Measurements from ENCODE around the gene CELF2.

Gene CELF2

DNA sequence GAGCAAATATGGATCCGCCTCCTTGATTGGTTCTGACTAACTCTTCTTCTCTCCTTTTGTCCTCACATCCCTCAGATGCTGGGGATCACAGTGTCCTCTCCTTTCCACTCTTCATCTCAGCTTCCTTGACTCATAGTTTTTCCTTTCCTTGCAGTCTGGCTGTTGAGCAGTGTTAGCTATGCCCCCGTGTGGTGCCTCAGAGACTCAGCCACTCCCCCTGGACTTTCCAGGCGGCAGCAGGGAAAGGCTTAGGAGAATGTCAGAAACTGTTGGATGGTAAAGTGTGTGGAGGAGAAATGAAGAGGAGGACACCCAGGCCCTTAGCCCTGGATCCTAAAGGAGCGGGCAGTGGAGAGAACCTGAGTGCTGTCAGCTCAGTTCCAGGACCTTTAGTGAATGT lies 267.5 kb downstream of the CELF2 start:
- DNase-seq, result peak in 3 of 42 donors; percentile 7 to 25 (median 8)
- intact Hi-C loops (cut with DNase I), result no loop called here

- intact Hi-C loops (cut with DNase I), result no loop called here
- DNase-seq, result peak in 3 of 42 donors; percentile 10 to 37 (median 13)
These were observed 268.7 kb downstream of the CELF2 start for GRCh38 chr10:11286261-11286852.

GRCh38 chr10:11288302-11288701 lies 270.6 kb downstream of the CELF2 start:
- DNase-seq, result peak in 3 of 42 donors; percentile 5 to 41 (median 10)
- intact Hi-C loops (cut with DNase I), result no loop called here

DNA sequence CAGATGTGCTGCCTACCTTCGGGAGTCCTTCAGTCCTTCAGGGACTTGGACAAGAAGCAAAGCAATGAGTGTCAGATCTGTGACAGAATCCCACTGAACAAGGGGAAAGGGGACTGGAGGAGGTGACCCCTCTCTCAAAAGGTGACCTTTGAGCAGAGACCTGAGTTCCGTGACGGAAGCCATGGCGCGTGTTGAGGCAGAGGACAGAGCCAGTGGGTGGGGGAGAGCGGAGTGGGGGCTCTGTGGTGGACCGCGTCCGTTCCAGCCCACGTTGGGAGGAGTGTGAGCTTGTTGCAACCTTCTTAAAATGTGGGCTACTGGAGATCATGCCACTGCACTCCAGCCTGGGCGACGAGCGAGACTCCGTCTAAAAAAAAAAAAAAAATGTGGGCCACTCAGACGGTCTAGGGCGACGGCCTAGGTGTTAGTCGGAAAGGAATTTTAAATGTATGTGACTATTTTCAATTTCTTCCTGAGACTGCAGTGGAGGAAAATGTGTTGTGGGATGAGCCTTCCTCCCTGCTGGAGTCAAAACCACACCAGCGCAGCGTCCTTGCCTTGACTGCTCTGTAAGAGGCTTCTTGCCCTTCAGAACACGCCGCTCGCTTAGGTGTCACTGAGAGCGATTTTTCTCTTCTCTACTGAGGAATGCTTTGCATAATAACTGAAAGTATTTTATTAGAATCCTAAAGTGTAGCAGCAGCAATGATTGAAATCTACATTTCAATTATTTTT lies 272.7 kb downstream of the CELF2 start:
- peak in 2 of 42 donors; percentile 49 to 54 for DNase-seq
- intact Hi-C loops (cut with DNase I), result no loop called here

DNA sequence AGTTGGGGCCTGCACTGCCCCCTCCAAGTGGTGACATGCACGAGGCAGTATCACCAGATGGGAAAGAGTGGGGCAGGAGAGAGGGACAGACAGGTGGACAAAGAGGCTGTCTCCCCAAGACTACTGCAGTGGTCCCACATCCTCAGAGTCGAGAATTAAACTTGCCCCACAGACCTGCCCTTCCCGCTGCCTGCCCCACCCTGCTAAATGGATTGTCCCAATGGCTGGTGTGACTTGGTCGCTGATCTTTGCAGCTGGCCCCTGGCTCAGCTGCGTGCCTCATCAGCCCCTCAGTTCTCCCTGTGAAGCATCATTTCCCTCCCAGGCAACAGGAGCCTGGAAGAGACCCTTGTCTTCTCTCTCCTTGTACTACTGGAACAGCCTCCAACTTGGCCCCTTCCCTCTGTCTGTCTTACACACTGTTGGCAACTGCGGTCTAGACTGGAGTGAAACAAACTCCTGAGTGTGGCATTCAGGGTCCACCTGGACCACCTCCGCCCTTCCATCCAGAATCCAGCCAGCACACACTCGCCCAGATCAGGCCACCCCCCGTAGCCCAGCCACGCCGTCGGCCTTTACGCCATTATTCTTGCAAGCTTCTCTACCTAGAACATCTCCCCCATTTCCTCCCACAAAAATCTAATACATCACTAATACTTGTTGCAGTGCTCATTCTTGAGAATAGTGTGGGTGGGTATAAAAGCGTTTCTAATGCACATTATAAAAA lies 275.1 kb downstream of the CELF2 start:
- intact Hi-C loops (cut with DNase I), result no loop called here
- peak in 2 of 42 donors; percentile 11 to 46 for DNase-seq

DNA sequence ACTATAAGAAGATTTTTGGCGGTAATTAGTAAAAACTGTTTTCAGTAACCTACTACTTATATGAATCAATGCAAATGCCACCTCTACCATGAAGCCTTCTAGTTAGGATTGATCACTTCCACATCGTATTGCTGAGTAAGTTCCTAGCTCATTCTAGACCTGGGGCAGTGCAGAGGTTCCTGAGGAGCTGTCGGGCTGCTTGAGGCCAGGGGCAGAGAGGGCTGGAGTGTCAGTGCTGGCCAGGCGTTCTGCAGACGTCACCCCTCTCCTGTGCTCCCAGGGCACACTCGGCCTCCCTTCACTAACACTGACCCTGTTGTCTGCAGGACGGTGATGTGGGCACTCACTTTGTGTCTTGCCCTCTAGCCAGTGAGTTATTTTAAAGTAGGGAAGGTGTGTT lies 275.7 kb downstream of the CELF2 start:
- intact Hi-C loops (cut with DNase I), result no loop called here

GRCh38 chr10:11294831-11295450 lies 277.3 kb downstream of the CELF2 start:
- peak in 1 of 42 donors; percentile 34 for DNase-seq
- intact Hi-C loops (cut with DNase I), result no loop called here

More for the DNA sequence above, 275.7 kb downstream of the CELF2 start:
- peak in 1 of 42 donors; percentile 6 for DNase-seq

- peak in 1 of 42 donors; percentile 12 for DNase-seq
These were observed 277.8 kb downstream of the CELF2 start for GRCh38 chr10:11295492-11295891.

DNA sequence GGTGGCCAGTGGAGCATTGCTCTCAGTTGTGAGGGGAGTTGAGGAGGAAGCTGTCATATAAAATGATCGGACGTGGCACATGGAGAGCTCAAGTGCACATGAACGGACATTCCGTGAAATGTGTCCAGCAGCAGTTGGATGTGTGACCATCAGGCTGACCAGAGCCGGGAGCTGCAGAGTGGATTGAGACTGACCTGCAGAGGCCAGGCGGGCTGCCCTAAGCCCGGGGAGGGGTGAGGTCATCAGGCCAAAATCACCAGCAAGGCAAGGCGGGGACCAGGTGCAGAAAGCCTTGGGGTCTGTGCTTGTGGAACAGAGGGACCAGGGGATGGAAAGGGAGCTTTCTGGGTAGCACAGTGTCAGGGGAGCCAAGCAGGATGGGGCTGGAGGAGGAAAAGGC lies 279.5 kb downstream of the CELF2 start:
- peak in 2 of 42 donors; percentile 20 to 32 for DNase-seq
- intact Hi-C loops (cut with DNase I), result no loop called here

More at GRCh38 chr10:11295492-11295891, 277.8 kb downstream of the CELF2 start:
- intact Hi-C loops (cut with DNase I), result no loop called here

- intact Hi-C loops (cut with DNase I), result no loop called here
- DNase-seq, result peak in 1 of 42 donors; percentile 40
These were observed 280.4 kb downstream of the CELF2 start for GRCh38 chr10:11298116-11298515.

DNA sequence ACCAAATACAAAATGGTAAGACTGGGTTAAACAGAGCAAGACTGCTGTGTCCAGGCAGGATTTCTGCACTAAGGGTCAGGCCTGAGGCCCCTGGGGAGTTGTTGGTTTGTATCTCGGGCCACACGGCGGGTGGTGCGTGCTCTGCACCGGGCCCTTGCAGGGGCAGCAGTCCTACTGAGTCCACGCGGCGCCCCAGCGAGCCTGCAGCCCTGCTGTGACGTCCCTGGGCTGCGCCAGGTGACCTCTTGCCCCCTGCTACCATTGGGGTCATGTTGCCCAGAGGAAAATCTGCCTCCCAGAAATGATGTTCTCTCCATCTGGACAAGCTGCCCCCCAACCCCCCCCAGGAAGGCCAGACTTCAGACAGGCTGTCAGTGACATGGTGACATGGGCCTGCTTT lies 281.5 kb downstream of the CELF2 start:
- intact Hi-C loops (cut with DNase I), result no loop called here
- DNase-seq, result peak in 3 of 42 donors; percentile 3 to 40 (median 22)

GRCh38 chr10:11300026-11300425 lies 282.4 kb downstream of the CELF2 start:
- intact Hi-C loops (cut with DNase I), result no loop called here
- peak in 2 of 42 donors; percentile 34 to 40 for DNase-seq

- peak in 1 of 42 donors; percentile 2 for DNase-seq
These were observed 282.9 kb downstream of the CELF2 start for GRCh38 chr10:11300563-11300962.

GRCh38 chr10:11301571-11302111 lies 284.0 kb downstream of the CELF2 start:
- peak in 5 of 42 donors; percentile 3 to 47 (median 40) for DNase-seq
- intact Hi-C loops (cut with DNase I), result no loop called here

More at GRCh38 chr10:11300563-11300962, 282.9 kb downstream of the CELF2 start:
- intact Hi-C loops (cut with DNase I), result no loop called here

DNA sequence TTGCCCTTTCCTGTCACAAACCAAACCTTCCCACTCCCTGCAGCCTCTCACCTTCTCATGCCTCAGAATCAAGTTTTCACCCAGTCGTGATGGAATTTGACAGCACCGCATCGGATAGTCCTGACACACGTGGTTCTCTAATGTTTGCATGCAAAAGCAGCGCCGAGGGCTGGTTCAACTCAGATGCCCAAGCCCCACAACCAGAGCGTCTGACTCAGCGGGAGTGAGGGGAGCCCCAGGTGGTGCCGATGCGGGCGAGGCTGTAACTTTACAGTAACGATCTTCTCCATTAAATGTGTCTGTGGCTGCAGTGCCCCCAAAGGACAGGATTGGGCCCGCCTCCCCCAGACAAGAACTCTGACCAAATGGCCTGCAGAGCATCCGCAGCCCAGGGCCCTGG lies 284.5 kb downstream of the CELF2 start:
- intact Hi-C loops (cut with DNase I), result no loop called here
- peak in 3 of 42 donors; percentile 4 to 43 (median 38) for DNase-seq

- intact Hi-C loops (cut with DNase I), result no loop called here
- peak in 3 of 42 donors; percentile 14 to 42 (median 24) for DNase-seq
These were observed 285.9 kb downstream of the CELF2 start for GRCh38 chr10:11303361-11304170.

DNA sequence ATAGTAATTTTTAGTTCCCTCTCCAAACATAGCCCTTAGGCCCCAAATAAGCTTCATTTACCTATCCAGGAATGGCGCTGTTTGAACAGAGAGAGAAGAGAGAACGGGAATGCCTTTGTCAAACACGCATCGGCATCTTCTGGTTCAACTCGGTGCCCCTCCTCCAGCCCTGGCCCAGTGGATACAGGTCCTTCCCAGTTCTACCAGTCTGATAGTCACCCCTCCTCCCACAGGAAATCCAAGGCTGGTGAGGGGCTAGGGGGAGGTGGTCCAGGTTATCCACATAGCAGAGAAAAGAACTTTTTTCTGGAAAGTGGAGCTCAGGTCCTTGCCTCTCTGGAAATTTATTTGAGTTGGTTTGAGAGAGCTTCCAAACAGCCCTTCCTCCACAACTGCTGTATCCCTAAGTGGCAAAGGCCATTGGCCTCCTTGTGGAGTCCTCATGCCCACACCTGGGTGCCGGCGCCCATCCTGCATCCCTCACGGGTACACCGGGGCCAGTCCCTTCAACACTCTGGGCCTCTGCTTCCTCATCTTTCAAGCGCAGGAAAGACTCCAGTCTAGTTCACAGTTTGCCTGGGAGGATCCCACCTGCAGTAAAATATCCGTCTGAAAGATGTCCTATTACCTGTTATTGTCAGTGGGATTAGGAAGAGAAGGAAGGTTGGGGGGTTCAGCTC lies 287.4 kb downstream of the CELF2 start:
- peak in 2 of 42 donors; percentile 2 to 37 for DNase-seq
- intact Hi-C loops (cut with DNase I), result no loop called here
